Sigmoid colon (tissue), 7 donors: ENCODE data around the gene COLEC11. TPM values are rescaled to one million over a fixed set of nuclear protein-coding genes. Genes with fewer than 3 reads are reported as not detected.

Experiments used
- DNase-seq: peaks from one replicate; pipeline ENCODE4 v3.0.0-alpha.2; 2019
- H3K27ac ChIP-seq, 4 donors: fragments of 200-600 bp; sonication (generic); one replicate each; pipeline ENCODE4 v1.5.1; 2016 to 2019; ENCODE audit warnings: mild to moderate bottlenecking in 1 of 4
- H3K27me3 ChIP-seq, 3 donors: fragments of 200-600 bp; sonication (generic); one replicate each; pipeline ENCODE4 v1.5.1; 2019; ENCODE audit warnings: mild to moderate bottlenecking in 1 of 3
- H3K36me3 ChIP-seq, 4 donors: fragments of 200-600 bp; sonication (generic); one replicate each; pipeline ENCODE4 v1.5.1; 2016 to 2019
- H3K4me1 ChIP-seq, 4 donors: fragments of 200-600 bp; sonication (generic); one replicate each; pipeline ENCODE4 v1.5.1; 2017 to 2019
- H3K4me3 ChIP-seq, 4 donors: fragments of 200-600 bp; sonication (generic); one replicate each; pipeline ENCODE4 v1.5.1; 2017 to 2019; ENCODE audit warnings: mild to moderate bottlenecking in 2 of 4, moderate library complexity in 1 of 4
- H3K9me3 ChIP-seq, 4 donors: fragments of 200-600 bp in 3 of 4; sonication (generic) in 3 of 4; one replicate each; pipeline versions ENCODE4 v1.5.1 to v1.6.1; 2013 to 2019
- EP300 ChIP-seq, 4 donors: sonication (generic); formaldehyde crosslinking; IDR thresholded peaks; one replicate each; pipeline ENCODE4 v1.6.1; 2017; ENCODE audit warnings: antibody characterized with exemption in 4 of 4
- POLR2A ChIP-seq, 2 donors: fragments of 450-650 bp; IDR thresholded peaks; one replicate each; pipeline ENCODE4 v1.6.1; 2016; ENCODE audit warnings: antibody characterized with exemption in 2 of 2, mild to moderate bottlenecking in 2 of 2, moderate library complexity in 2 of 2
- POLR2AphosphoS5 ChIP-seq, 4 donors: sonication (generic); formaldehyde crosslinking; IDR thresholded peaks; one replicate each; pipeline ENCODE4 v1.6.1; 2017; ENCODE audit warnings: antibody characterized with exemption in 4 of 4
- WGBS, 2 donors: extraction: QIAGEN DNeasy Blood & Tissue Kit; methylation state at CpG; one replicate each; pipeline ENCODE4 v1.1.7; 2013; 5-methylcytosine and 5-hydroxymethylcytosine counted together
- intact Hi-C: fragments of 100-400 bp; cut with DNase I; formaldehyde crosslinking; loops from one replicate; pipeline ENCODE4 v1.15.1; 2023
- polyA plus RNA-seq, 3 donors: library from polyadenylated mRNA; stranded (reverse); fragments of 200-250 nt; gene quantifications; one replicate each; pipeline ENCODE4 v1.2.3, GENCODE V29; 2013
- total RNA-seq, 4 donors: library from RNA; depleted of rRNA; stranded (reverse); fragments of >200 nt; gene quantifications; one replicate each; pipeline ENCODE4 v1.1.0, GENCODE V29; 2016
- TF ChIP-seq, protein P1 (sequence below), 4 experiments: fragments of 450-650 bp in 3 of 4; fragments of 200-600 bp in 1 of 4; IDR thresholded peaks; one replicate each; pipeline ENCODE4 v1.5.1; 2016 to 2019; ENCODE audit warnings: antibody characterized with exemption in 4 of 4, mild to moderate bottlenecking in 3 of 4, moderate library complexity in 2 of 4
- donor health status: healthy with polysubstance abuse.
- donor health status: Bipolar disorder and iron deficiency.
- donor health status: healthy.

COLEC11 gene
- total and polyA plus RNA-seq, 7 donors = 0.92 to 8.2 (median 2.9) TPM

- Histone ChIP-seq H3K9me3 (no peaks in the 10 kb centered on the region), H3K4me3 (no peak overlapping the region), H3K36me3 (no peaks in the 10 kb centered on the region), H3K27me3 (no peaks in the 10 kb centered on the region), H3K27ac (no peak overlapping the region), H3K4me1 (peaks cover 0 to 10% (median under 1%) of the 10 kb centered on the region in 4 donors)
- no peak for DNase-seq
- TF ChIP-seq POLR2A (IDR thresholded peaks at IDR 0.05) (no peak), EP300 (IDR thresholded peaks at IDR 0.05) (no peak), POLR2AphosphoS5 (IDR thresholded peaks at IDR 0.05) (no peak)
- TF ChIP-seq, protein P1, sequence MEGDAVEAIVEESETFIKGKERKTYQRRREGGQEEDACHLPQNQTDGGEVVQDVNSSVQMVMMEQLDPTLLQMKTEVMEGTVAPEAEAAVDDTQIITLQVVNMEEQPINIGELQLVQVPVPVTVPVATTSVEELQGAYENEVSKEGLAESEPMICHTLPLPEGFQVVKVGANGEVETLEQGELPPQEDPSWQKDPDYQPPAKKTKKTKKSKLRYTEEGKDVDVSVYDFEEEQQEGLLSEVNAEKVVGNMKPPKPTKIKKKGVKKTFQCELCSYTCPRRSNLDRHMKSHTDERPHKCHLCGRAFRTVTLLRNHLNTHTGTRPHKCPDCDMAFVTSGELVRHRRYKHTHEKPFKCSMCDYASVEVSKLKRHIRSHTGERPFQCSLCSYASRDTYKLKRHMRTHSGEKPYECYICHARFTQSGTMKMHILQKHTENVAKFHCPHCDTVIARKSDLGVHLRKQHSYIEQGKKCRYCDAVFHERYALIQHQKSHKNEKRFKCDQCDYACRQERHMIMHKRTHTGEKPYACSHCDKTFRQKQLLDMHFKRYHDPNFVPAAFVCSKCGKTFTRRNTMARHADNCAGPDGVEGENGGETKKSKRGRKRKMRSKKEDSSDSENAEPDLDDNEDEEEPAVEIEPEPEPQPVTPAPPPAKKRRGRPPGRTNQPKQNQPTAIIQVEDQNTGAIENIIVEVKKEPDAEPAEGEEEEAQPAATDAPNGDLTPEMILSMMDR (IDR thresholded peaks at IDR 0.05) = no peak
- intact Hi-C loops = no loop called here
- WGBS, 2 donors = 84 to 85% methylated on average over 11 of the region's 11 CpGs
Observed at GRCh38 chr2:3600256-3600855, 5.4 kb downstream of the COLEC11 start.

- no peak overlapping the region for H3K27ac ChIP-seq
- intact Hi-C loops = no loop called here
- DNase-seq = no peak
- H3K36me3 ChIP-seq = no peaks in the 10 kb centered on the region
- no peaks in the 10 kb centered on the region for H3K9me3 ChIP-seq
- peaks cover 0 to 11% (median 0%) of the 10 kb centered on the region in 4 donors for H3K4me1 ChIP-seq
- 73 to 82% methylated on average over 22 of the region's 22 CpGs for WGBS, 2 donors
- TF ChIP-seq POLR2A (IDR thresholded peaks at IDR 0.05) (no peak), POLR2AphosphoS5 (IDR thresholded peaks at IDR 0.05) (no peak), EP300 (IDR thresholded peaks at IDR 0.05) (no peak)
- TF ChIP-seq, protein P1 (IDR thresholded peaks at IDR 0.05) = no peak
- no peak overlapping the region for H3K4me3 ChIP-seq
- H3K27me3 ChIP-seq = no peaks in the 10 kb centered on the region
Observed at GRCh38 chr2:3601561-3602271, 6.8 kb downstream of the COLEC11 start.

GRCh38 chr2:3602553-3603339, 7.8 kb downstream of the COLEC11 start:
- TF ChIP-seq POLR2AphosphoS5 (IDR thresholded peaks at IDR 0.05) = no peak
- TF ChIP-seq, protein P1 (IDR thresholded peaks at IDR 0.05) = no peak
- no peak for TF ChIP-seq EP300 (IDR thresholded peaks at IDR 0.05)
- TF ChIP-seq POLR2A (IDR thresholded peaks at IDR 0.05) = no peak
- no peak overlapping the region for H3K27ac ChIP-seq
- intact Hi-C loops = no loop called here
- no peaks in the 10 kb centered on the region for H3K9me3 ChIP-seq
- H3K4me1 ChIP-seq = peaks cover 0 to 16% (median 0%) of the 10 kb centered on the region in 4 donors
- no peaks in the 10 kb centered on the region for H3K36me3 ChIP-seq
- 75 to 89% methylated on average over 25 of the region's 25 CpGs for WGBS, 2 donors
- H3K4me3 ChIP-seq = no peak overlapping the region
- DNase-seq = peak; percentile 57
- H3K27me3 ChIP-seq = no peaks in the 10 kb centered on the region

DNA sequence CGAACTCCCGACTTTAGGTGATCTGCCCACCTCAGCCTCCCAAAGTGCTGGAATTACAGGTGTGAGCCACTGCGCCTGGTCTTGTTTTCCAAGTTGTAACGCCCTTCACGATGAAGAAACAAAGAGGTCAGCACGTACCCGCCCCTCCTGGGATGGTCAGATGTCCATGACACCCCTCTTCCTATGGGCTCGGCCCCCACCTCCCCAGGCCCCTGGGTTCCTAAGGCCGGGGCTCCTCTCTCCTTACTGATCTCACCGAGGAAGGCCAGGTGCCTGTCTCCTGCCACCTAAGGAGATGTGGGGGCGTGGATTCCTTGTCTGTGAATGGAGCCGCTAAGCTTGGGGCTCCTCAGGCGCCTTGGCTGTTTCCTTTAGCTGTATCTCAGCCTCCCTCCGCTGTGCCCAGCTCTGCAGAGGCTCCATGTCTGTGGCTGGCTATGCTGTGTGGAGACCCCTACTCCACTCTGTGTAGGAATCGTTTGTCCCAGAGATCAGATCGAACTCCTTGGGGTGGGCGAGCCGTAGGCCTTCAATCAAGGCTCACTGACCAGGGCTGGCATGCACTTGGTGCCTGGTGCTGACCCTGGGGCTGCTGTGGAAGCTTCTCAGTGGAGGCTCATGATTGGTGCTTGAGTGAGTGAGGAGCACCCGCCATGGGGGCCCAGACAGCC, 8.8 kb downstream of the COLEC11 start:
- 90 to 92% methylated on average over 19 of the region's 19 CpGs for WGBS, 2 donors
- H3K36me3 ChIP-seq = no peaks in the 10 kb centered on the region
- H3K4me1 ChIP-seq = peaks cover 0 to 16% (median 0%) of the 10 kb centered on the region in 4 donors
- H3K27me3 ChIP-seq = no peaks in the 10 kb centered on the region
- TF ChIP-seq, protein P1 (IDR thresholded peaks at IDR 0.05) = no peak
- TF ChIP-seq POLR2AphosphoS5 (IDR thresholded peaks at IDR 0.05) (no peak), POLR2A (IDR thresholded peaks at IDR 0.05) (no peak), EP300 (IDR thresholded peaks at IDR 0.05) (no peak)
- peak; percentile 25 for DNase-seq
- peak overlapping the region in 1 of 4 donors; percentile 64 for H3K27ac ChIP-seq
- no peaks in the 10 kb centered on the region for H3K9me3 ChIP-seq
- intact Hi-C loops = no loop called here
- no peak overlapping the region for H3K4me3 ChIP-seq
